AG04449 (cell line): ENCODE data around the gene MYO7A.

ENCODE experiments used
- CTCF ChIA-PET: fragments of 350-600 bp; formaldehyde crosslinking; extraction: SDS; loops from one replicate; lab custom pipeline; 2021; ENCODE audit warnings: antibody characterized with exemption; lab: Yijun Ruan, JAX
- POLR2A ChIA-PET: fragments of 400-600, 350-600 bp; formaldehyde crosslinking; extraction: SDS; loops from one replicate; lab custom pipeline; 2020; ENCODE audit warnings: antibody characterized with exemption, inconsistent platforms; lab: Yijun Ruan, JAX
- DNase-seq: peaks from one replicate; pipeline ENCODE4 v3.0.0-alpha.2; 2010; ENCODE audit warnings: low read depth, low spot score
- H3K4me3 ChIP-seq: 2 replicates; pipeline ENCODE4 v1.5.1; 2011; ENCODE audit warnings: low read depth, mild to moderate bottlenecking, control low read depth, low read length
- TF ChIP-seq, protein P1 (sequence below): IDR thresholded peaks from one replicate; pipeline ENCODE4 v1.5.1; 2011; ENCODE audit warnings: mild to moderate bottlenecking, moderate library complexity, low read length, control low read depth, inconsistent platforms; ENCODE audit not compliant: insufficient read depth; ENCODE audit errors: missing control alignments

Gene MYO7A

DNA sequence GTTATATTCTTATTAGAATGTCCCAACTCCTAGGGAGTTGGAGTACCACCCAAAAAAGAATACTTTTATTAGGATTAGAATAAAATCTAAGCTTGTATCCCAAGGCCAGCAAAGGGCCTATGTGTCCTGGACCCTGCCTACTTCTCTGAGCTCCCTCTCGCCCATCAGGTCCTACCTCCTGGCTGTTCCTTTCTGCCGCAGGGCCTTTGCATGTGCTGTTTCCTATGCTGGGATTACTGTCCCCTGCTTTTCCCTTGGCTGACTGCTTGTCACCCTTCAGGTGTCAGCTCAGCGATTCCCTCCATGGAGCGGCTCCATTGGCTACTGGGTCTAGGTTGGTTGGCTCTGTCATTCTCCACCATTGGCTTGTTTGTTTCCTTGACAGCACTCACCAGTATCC is 13.4 kb downstream of the MYO7A start:
- CTCF ChIA-PET, result interaction anchor here (0.7 to 3.5 kb wide), 3 partner anchors 14 to 407 kb away, joined by 3 to 31 read pairs (median 3); partner anchors contain the start of gene MYO7A

DNA sequence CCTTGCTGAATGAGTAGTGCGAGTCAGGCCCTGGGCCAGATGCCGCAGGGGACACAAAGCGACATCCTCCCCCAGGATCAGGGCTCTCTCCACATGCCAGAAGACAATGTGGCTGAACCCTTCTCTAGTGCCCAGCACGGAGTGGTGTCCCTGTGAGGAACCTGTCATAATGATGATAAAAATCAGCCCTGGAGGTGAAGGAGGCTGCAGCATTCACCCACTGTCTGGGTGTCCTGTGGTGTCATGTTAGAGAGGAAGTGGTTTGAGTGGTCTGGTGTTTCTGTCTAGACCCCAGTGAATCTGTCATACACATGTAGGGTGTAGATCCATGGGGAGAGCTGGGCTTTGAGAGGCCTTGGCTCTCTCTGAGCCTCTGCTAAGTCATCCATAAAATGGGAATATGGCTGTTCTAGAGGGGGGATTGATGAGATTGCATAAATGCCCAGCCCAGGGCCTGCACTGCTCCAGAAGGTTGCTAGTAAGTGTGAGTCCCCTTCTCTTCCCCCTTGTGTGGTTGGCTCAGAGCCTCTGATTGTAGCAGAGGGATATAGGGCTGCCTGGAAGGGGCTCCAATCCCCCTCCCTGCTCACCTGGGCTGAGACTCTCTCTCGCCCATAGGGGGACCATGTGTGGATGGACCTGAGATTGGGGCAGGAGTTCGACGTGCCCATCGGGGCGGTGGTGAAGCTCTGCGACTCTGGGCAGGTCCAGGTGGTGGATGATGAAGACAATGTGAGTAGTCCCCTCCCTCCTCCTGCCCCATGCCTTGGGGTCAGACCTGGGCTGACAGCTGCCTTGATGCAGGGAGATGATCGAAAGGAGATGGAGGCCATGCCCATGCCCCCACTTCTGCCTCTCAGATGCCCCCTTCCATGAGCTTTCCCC is 14.3 kb downstream of the MYO7A start:
- TF ChIP-seq, protein P1, sequence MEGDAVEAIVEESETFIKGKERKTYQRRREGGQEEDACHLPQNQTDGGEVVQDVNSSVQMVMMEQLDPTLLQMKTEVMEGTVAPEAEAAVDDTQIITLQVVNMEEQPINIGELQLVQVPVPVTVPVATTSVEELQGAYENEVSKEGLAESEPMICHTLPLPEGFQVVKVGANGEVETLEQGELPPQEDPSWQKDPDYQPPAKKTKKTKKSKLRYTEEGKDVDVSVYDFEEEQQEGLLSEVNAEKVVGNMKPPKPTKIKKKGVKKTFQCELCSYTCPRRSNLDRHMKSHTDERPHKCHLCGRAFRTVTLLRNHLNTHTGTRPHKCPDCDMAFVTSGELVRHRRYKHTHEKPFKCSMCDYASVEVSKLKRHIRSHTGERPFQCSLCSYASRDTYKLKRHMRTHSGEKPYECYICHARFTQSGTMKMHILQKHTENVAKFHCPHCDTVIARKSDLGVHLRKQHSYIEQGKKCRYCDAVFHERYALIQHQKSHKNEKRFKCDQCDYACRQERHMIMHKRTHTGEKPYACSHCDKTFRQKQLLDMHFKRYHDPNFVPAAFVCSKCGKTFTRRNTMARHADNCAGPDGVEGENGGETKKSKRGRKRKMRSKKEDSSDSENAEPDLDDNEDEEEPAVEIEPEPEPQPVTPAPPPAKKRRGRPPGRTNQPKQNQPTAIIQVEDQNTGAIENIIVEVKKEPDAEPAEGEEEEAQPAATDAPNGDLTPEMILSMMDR, result no peak
- DNase-seq, result no peak
- POLR2A ChIA-PET, result no interaction called here
- CTCF ChIA-PET, result interaction anchor here (0.7 to 5.4 kb wide), 4 partner anchors 15 to 406 kb away, joined by 3 to 41 read pairs (median 18); partner anchors contain the start of gene MYO7A
- no peak overlapping the region for H3K4me3 ChIP-seq

More for the DNA sequence above, 13.4 kb downstream of the MYO7A start:
- TF ChIP-seq, protein P1, result no peak
- DNase-seq, result no peak
- POLR2A ChIA-PET, result no interaction called here
- H3K4me3 ChIP-seq, result no peak overlapping the region

DNA sequence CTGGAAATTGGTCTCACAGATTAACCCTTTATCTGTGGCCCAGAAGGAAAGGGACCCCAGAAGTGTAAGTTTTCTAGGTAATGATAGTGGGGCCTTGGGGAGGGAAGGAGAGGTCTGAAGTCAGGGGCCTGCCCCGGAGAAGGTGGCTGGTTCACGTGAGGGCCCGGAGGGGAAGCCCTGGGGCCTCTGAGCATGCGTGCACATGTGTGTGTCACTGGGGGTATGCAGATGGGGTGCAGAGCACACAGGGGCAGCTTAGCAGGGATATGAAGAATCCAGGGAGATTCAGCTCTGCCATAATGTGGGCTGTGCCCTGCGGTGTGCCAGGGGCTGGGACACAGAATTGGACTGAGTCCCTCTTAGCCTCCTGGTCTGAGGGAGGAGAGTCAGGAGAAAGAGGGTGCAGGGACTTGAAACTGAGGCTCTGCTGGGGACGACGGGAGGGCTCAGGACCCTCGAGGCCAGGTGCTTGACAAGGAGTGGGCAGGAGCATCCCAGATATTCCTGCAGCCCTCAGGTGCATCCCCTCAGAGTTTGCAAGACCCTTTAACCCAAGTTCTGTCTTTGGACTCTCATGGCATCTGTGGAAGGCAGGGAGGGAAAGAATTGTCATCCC is 15.5 kb downstream of the MYO7A start:
- TF ChIP-seq, protein P1, result no peak
- DNase-seq, result no peak
- ChIA-PET POLR2A (no interaction called here), CTCF (interaction anchor here (1.1 to 5.4 kb wide), 2 partner anchors 16 to 405 kb away, joined by 4 to 41 read pairs; partner anchors contain the start of gene MYO7A)
- H3K4me3 ChIP-seq, result no peak overlapping the region

DNA sequence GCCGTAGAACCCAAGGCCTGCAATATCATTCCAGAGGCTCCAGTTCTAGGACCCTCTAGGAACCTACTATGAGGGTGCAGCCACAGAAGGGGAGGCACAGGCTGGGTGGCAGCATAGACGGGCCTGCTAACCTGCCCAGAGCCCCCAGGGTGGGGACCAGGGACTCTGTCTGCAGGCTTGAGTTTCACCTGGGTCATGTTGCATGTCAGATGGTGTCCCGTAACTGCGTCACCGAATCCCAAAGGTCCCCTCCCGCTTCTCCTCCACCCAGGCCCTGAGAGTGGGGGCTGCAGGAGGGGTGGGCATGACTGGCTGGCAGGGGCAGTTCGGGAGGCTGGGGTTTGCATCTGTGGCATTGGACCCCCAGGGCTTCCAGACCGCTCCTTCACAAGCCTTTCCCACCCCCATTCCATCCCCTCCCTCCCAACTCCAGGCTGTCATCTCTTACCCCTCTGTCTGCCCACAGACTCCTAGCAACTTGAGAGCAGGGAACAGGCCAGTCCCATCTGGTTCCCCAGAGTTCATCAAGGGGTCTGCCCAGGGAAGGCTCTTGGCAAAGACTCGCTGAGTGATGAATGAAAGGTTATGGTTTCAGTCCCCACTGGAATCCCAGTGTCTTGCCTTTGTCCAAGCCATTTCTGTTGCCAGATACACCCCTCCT is 16.3 kb downstream of the MYO7A start:
- ChIA-PET CTCF (interaction anchor here (0.7 to 5.4 kb wide), 2 partner anchors 17 to 99 kb away, joined by 3 to 41 read pairs; partner anchors contain the start of gene MYO7A), POLR2A (no interaction called here)
- H3K4me3 ChIP-seq, result no peak overlapping the region
- TF ChIP-seq, protein P1, result no peak
- DNase-seq, result no peak

DNA sequence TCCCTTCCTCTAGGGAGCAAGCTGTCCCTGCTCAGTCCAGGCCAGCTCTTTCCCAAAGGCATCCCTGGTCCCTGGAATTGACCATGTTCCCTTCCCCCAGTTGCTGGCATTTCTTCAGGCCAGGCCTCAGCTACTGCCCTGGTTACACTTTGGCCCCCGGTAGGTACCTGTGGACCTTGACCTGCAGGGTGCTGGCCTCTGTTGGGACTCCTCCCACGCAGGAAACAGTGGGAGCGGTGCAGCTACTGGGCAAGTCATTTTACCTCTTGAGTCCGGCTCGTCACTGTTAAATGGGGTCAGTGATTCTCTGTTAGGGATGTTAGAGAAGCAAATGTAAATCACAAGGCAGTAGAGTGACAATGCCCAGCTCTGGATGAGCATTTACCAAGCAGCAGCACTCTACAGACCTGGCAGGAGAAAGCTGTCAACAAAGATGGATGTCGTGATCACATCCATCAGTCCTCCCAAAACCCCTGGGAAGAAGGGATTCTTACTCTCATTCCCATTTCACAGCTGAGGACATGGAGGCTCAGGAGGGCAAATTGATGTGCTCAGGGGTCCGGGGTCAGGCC is 16.9 kb downstream of the MYO7A start:
- H3K4me3 ChIP-seq, result no peak overlapping the region
- CTCF ChIA-PET, result interaction anchor here (0.7 to 5.4 kb wide), 3 partner anchors 17 to 100 kb away, joined by 3 to 41 read pairs (median 9); partner anchors contain the start of gene MYO7A
- POLR2A ChIA-PET, result no interaction called here
- TF ChIP-seq, protein P1, result no peak
- DNase-seq, result no peak
